GM11168 (cell line): Measurements from ENCODE around the gene PSD.

Source experiments
- in situ Hi-C: fragments of 300-500 bp; cut with MboI; formaldehyde crosslinking; loops from one replicate; pipeline ENCODE4 v1.12.0; 2022; ENCODE audit warnings: low sequenced_read_pairs; ENCODE audit not compliant: unreplicated experiment

Gene PSD

DNA sequence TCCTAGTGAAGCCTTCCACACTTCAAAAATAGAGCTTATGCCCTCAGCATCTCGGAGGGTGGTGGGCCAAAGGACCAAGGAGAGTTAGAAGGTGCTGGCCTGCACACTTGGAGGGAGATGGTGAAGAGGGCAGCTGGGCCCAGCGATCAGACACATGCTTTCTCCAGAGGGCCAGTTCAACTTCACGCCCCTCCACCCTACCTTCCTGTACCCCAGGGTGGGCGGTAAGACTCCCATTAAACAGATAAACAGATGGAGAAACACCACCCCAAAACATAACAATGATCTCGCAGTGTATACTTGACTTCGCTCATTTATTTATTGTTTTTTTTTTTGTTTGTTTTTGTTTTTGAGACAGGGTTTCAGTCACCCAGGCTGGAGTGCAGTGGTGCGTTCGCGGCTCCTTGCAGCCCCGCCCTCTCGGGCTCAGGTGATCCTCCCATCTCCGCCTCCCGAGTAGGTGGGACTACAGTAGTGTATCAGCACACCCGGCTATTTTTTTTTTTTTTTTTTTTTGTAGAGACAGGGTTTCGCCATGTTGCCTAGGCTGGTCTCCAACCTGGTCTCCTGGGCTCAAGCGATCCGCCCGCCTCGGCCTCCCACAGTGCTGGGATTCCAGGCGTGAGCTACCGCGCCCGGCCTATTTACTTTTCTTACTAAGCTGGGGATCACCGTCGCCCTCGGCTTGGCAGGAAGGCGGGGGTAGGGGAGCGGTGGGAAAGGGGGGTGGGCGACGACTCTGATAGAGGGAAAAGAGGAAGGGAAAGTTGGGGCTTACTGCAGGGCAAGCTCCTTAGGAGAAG lies 30.9 kb upstream of the PSD start:
- in situ Hi-C loops, result no loop called here

- in situ Hi-C loops, result no loop called here
These were observed 26.3 kb upstream of the PSD start for GRCh38 chr10:102444851-102445250.

- in situ Hi-C loops, result no loop called here
These were observed 19.8 kb upstream of the PSD start for GRCh38 chr10:102438374-102438773.

- in situ Hi-C loops, result no loop called here
These were observed 18.9 kb upstream of the PSD start for GRCh38 chr10:102437515-102437914.

DNA sequence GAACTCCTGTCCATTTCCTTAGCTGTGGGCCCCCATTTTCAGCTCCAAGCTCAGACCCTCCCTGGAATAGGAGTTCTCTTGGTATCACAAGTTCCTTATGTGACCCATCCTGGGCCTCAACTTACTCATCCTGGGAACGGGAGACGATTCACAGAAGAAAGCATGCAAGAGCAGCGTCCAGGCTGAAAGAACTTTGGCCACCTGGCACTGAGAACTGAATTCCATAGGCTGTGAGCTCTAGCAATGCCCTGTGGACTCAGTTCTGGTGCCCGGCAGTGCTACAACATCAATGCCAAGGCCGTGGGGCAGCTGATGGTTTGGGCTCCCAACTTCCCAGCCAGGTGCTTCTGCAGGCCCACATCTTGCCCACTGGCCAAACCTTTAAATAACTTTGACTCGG lies 17.7 kb upstream of the PSD start:
- in situ Hi-C loops, result no loop called here

- in situ Hi-C loops, result no loop called here
These were observed 17.1 kb upstream of the PSD start for GRCh38 chr10:102435529-102436233.

DNA sequence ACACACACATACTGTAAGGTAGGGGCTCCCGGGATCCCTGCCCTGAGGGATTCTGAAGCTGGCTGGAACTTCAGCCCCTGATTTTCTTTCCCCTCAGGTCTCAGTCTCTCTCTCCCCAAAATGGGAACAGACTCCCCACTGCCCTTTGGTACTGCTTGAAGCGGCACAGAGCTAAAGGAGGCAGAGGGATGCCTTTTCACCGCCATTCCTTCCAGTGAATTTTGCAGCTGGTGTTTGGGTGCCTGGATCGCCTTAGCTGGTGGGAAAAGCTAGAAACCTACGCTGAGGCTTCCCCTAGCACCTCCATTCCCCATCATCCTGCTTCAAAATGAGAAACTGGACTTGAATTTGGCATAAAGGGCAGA lies 16.5 kb upstream of the PSD start:
- in situ Hi-C loops, result no loop called here

GRCh38 chr10:102434394-102435132 lies 16.0 kb upstream of the PSD start:
- in situ Hi-C loops, result no loop called here

- in situ Hi-C loops, result no loop called here
These were observed 15.0 kb upstream of the PSD start for GRCh38 chr10:102433619-102434046.

DNA sequence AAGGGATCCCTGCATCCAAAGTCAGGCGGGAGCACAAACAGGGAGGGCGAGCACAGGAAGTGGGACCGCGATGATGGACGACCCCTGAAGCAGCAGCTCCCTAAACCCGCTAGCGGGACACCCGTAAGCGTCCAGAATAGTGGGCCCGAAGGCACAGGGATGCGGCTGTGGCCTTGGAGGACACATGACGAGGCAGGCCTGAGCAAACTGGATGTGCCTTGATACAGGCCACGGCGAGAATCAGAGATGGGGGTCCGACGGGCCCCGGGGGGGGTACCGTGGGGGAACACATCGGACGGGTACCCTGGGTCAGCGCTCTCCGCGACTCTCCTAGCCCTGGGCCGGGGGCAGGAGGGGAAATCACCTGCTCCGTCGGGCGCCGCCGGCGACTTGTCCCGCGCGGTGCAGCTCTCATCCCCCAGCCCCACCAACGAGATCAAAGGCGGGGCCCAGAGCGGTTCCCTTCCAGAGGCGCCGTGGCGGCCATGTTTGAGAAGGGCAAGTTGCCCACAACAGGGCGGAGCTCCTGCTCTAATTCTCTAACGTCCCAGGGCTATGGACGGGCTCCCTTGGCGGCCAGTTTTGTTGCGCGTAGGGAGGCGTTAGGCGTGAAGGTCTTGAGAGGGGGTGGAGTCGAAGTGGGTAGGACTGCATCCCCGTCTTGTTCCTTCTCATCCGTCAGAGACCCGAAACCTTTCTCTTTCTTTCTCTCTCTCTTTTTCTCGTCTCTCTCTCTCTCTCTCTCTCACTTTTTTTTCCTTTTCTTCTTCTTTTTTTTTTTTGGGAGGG lies 13.8 kb upstream of the PSD start, which contains the start of gene CUEDC2:
Gene CUEDC2, minus strand, starts transcription at position 413 of the 789 bp plus-strand sequence. CDS start 7,386 bp downstream, outside the sequence.
- in situ Hi-C loops, result no loop called here

DNA sequence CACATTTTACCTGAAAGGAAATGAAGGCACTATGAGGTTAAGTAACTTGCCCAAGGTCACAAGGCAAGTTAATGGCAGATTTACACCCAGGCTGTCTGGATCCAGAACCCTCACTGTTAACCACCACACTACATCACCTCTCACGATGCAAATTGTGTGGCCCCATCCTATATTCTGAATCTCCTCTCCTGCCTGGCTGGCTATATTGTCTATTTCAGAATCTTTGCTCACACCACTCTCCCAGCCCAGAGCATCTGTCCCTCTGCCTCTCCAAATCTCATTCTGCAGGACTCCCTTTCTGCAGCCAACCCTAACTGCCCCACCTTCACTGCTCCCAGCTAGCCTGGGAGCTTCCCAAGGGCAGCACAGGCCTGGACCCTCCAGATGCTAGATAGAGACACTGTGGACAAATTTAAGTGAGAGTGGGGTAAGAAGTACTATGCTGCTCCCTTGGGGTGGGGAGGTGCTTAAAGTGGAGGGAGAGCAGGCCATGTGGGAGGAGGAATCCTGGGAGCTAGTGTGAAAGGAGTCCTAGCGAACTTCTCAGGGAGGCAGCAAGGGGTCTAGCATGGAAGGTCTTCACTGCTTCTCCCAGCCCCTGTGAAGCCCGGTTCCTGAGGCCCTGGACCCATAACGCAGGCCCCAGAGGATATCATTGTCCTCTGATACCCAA lies 13.0 kb upstream of the PSD start:
- in situ Hi-C loops, result no loop called here

GRCh38 chr10:102429468-102429867 lies 10.9 kb upstream of the PSD start:
- in situ Hi-C loops, result no loop called here

GRCh38 chr10:102426803-102427287 lies 8.3 kb upstream of the PSD start:
- in situ Hi-C loops, result no loop called here

GRCh38 chr10:102425444-102425843 lies 6.9 kb upstream of the PSD start:
- in situ Hi-C loops, result no loop called here

GRCh38 chr10:102424916-102425315 lies 6.3 kb upstream of the PSD start:
- in situ Hi-C loops, result no loop called here

- in situ Hi-C loops, result no loop called here
These were observed 5.6 kb upstream of the PSD start for GRCh38 chr10:102424145-102424544.

GRCh38 chr10:102423372-102423968 lies 4.9 kb upstream of the PSD start:
- in situ Hi-C loops, result no loop called here

- in situ Hi-C loops, result no loop called here
These were observed 4.1 kb upstream of the PSD start for GRCh38 chr10:102422545-102423129.
